AG04450 (cell line): ENCODE results near the gene THRB. TPM values are rescaled to one million over a fixed set of nuclear protein-coding genes. Genes with fewer than 3 reads are reported as not detected.

ENCODE experiments used
- CTCF ChIA-PET: fragments of 300-600, 350-600 bp; formaldehyde crosslinking; extraction: SDS; loops from one replicate; lab custom pipeline; 2022; ENCODE audit warnings: antibody characterized with exemption, inconsistent platforms; lab: Charles Lee
- POLR2A ChIA-PET: fragments of 350-600 bp; formaldehyde crosslinking; extraction: SDS; loops from one replicate; lab custom pipeline; 2021; ENCODE audit warnings: antibody characterized with exemption, inconsistent platforms; lab: Yijun Ruan, JAX
- DNase-seq: peaks from one replicate; pipeline ENCODE4 v3.0.0-alpha.2; 2011; ENCODE audit warnings: low read depth, low spot score
- H3K27ac ChIP-seq: one replicate; pipeline ENCODE4 v1.5.1; 2012; ENCODE audit warnings: low read depth, low read length, control low read depth
- H3K27me3 ChIP-seq: one replicate; pipeline ENCODE4 v1.6.0; 2012; ENCODE audit warnings: low read length; ENCODE audit not compliant: control insufficient read depth, insufficient read depth
- H3K4me3 ChIP-seq: 2 replicates; pipeline ENCODE4 v1.5.1; 2011; ENCODE audit warnings: mild to moderate bottlenecking, low read depth, low read length, control low read depth
- H3K9me3 ChIP-seq: 2 replicates; pipeline ENCODE4 v1.5.1; 2012; ENCODE audit warnings: low read length; ENCODE audit not compliant: control insufficient read depth, insufficient read depth
- CTCF ChIP-seq: IDR thresholded peaks from 2 replicates; pipeline ENCODE4 v1.5.1; 2011; ENCODE audit warnings: low read depth, low read length, control low read depth, inconsistent platforms
- polyA plus RNA-seq: library from polyadenylated mRNA; depleted of rRNA; stranded (reverse); fragments of >200 nt; gene quantifications from 2 replicates; pipeline ENCODE4 v1.2.3, GENCODE V29; 2011

The THRB gene
- polyA plus RNA-seq, 1 experiment = 0.02 TPM

GRCh38 chr3:24294150-24294549 lies 200.5 kb downstream of the THRB start:
- no peak for DNase-seq
- no peak for TF ChIP-seq CTCF
- Histone ChIP-seq H3K9me3 (no peaks in the 10 kb centered on the region), H3K27ac (no peak overlapping the region), H3K27me3 (no peaks in the 10 kb centered on the region), H3K4me3 (no peak overlapping the region)
- ChIA-PET CTCF (interaction anchor here (0.8 kb wide), 1 partner anchor 297 kb away, joined by 3 read pairs; no protein-coding TSS in a partner anchor), POLR2A (interaction anchor here (0.6 kb wide), 1 partner anchor 388 kb away, joined by 5 read pairs; no protein-coding TSS in a partner anchor)

- POLR2A ChIA-PET = no interaction called here
- CTCF ChIA-PET = no interaction called here
Observed at GRCh38 chr3:24291646-24292045, 203.0 kb downstream of the THRB start.

GRCh38 chr3:24290596-24290995 lies 204.1 kb downstream of the THRB start:
- Histone ChIP-seq H3K27ac (no peak overlapping the region), H3K4me3 (no peak overlapping the region), H3K9me3 (no peaks in the 10 kb centered on the region), H3K27me3 (no peaks in the 10 kb centered on the region)
- ChIA-PET POLR2A (no interaction called here), CTCF (no interaction called here)
- no peak for DNase-seq
- TF ChIP-seq CTCF = no peak

More at GRCh38 chr3:24291646-24292045, 203.0 kb downstream of the THRB start:
- TF ChIP-seq CTCF = no peak
- Histone ChIP-seq H3K9me3 (no peaks in the 10 kb centered on the region), H3K4me3 (no peak overlapping the region), H3K27me3 (no peaks in the 10 kb centered on the region), H3K27ac (no peak overlapping the region)
- no peak for DNase-seq

GRCh38 chr3:24288496-24289236 lies 206.0 kb downstream of the THRB start:
- H3K9me3 ChIP-seq = no peaks in the 10 kb centered on the region
- ChIA-PET POLR2A (no interaction called here), CTCF (no interaction called here)
- no peak overlapping the region for H3K27ac ChIP-seq
- DNase-seq = no peak
- no peaks in the 10 kb centered on the region for H3K27me3 ChIP-seq
- TF ChIP-seq CTCF = no peak
- H3K4me3 ChIP-seq = no peak overlapping the region

GRCh38 chr3:24287755-24288450 lies 206.7 kb downstream of the THRB start:
- Histone ChIP-seq H3K27ac (no peak overlapping the region), H3K27me3 (no peaks in the 10 kb centered on the region), H3K4me3 (no peak overlapping the region), H3K9me3 (no peaks in the 10 kb centered on the region)
- no peak for DNase-seq
- CTCF ChIA-PET = no interaction called here
- no peak for TF ChIP-seq CTCF
- POLR2A ChIA-PET = no interaction called here
